GM04504 (cell line): ENCODE measurements around the gene CYB5D1.

Experiments
- DNase-seq: peaks from one replicate; pipeline ENCODE4 v3.0.0-alpha.2; 2012; ENCODE audit warnings: low read depth

The CYB5D1 gene

DNA sequence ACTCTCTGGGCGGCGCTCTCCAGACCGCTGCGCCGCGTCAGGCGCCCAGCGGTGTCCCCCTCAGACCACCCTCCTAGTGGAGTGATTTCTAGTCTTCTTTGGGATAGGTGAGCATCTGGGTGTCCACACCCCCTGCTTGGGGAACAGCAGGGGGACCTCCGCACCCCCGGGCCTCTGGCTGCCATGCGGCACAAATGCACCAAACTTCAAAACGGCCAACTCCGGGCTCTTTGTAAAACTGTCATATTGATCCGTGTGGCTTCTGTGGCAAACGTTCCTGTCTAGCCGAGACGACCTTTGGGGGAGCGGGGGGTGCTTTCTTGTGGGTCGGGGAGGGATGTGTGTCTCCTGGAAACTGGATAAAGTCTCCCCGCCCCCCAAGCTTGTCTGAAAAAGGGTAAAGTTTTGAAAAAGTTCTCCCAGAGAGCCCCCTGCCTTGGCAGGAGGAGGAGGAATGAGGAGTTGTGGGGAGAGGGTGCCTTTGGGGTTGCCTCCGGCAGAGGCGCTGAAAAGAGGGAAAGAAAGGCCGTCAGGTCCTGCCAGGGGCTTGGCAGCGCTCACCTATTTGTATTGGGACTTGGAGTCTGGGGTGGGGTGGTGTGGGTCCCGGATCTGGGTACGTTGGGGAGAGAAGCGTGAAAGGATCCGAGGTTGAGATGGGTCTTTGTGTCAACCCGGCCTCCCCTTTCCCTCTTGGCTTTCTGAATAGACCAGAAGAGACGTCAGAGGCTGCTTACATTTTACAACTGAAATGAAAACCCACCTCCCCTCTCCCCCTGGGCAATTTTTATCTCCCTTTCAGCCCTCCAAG lies 28.6 kb downstream of the CYB5D1 start:
- DNase-seq: no peak

DNA sequence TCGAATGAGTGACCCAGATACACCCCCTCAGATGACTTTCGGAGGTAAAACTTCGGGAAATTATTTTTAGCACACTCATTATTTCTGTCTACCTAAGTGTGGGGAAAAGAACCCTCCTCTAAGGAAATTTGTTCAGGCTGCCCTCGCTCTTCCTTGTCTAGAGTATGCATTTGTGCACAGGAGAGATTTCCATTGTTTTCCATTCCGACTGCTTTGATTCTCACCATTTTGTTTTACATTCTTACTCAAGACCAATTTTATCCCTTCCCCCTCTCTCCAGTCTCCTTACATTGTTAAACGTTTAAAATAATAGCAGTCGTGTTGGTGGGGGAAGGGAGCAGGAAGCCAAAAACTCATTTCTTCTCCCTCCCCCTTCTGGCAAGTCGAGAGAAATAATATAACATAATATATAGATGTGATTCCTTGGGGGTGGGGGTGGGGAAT lies 29.3 kb downstream of the CYB5D1 start:
- DNase-seq: no peak

DNA sequence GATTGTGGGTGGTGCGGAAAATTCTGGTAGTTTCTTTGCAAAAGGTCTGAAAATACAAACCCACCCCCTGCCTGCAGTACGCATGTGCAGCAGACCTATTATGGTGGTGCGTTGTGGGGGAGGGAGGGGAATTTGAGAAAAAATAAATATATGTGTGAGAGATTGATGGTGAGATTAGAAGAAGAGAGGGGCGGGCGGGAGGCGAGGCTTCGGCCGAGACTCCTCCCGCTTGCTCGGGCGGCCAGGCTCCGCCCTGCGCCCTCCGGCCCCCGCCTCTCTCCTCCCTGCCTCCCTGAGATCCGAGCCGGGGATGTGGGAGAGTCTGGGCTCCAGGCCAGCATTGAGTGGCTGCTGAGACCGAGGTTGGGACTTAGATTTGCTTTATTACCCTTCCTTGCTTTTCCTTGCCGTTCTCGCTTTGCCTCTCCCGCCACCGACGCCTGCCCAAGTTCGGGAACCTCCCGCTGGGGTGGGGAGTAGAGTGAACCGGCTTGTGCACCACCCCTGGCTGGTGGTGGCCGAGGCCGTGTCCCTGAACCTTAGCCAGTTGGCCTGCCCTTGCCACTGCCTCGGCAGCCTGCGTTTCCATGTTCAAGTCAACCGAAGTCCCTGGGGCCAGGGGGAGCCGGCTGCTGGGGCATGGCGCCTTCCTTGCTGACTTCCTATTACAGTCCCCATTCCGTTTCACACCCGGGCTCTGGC lies 29.8 kb downstream of the CYB5D1 start:
- DNase-seq: peak; percentile 86

DNA sequence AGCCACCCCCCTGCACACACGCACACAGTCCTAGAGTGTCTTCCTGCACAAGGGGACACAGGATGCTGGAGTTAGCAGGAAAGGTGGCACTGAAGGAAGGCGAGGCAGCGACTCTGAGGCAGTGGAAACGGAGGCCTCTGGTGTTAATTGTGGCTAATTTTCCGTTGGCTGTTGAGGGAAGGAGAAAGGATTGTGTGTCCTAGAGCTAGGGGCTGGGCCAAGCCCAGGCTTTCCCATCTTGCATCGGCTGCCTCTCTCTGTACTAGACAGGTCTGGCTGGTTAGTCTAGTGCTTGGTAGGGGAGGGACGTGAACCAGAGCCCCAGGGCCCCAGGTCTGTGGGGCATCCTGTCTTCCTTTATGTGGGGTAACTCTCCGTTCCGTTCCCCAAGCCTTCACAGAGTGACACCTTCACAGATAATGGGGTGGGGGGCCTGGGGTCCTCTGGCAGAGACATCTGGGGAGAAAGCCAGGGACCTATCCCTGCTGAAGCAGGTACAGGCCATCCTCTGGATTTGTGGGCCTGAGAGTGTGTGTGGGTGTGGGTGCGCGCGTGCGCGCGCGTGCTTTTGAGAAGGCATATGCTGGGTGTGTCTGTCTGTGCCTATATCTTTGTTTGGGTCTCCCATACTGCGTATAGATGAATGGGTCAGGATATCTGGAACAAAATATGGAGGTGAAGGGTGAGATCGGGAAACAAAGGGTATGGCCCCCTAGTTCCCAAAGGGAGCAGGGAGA lies 30.5 kb downstream of the CYB5D1 start, which contains the start of gene CHD3:
TSS of gene CHD3 (plus strand) at position 606 of the 737 bp plus-strand sequence. CDS start 212 bp downstream, outside the sequence.
- DNase-seq: no peak

DNA sequence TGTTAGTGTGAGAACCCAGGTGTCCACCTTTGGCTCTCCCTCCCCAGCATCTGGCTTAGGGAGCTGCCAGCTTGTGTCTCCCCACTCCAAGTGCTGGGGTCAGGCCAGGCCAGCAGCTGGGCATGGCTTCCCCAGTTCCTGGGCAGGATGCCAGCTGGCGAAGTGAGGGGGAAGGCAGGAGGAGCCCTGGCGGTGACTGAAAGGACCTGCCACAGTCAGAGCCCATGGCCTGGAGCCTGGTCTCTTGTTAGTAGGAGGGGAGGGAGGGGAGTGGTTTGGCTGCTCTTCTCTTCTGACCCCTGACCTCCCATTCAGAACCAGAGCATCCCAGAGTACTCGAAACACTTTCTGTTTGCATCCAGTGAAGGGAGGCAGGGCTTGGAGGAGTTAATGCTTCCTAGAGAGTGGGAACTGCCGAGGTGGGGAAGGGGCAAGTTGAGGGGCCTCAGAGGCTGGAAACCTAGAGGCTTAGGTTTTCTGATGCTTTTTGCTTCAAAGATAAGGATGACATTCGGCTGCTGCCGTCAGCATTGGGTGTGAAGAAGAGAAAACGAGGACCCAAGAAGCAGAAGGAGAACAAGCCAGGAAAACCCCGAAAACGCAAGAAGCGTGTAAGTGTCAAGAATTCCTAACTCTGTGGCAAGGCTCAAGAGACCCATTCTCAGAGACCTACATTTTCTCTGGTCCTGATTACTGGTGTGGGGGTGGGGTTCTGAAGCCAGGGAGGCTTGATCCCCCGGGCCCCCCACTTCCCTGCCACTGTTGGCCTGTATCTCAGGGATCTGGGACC lies 31.6 kb downstream of the CYB5D1 start:
- peak; percentile 91 for DNase-seq

DNA sequence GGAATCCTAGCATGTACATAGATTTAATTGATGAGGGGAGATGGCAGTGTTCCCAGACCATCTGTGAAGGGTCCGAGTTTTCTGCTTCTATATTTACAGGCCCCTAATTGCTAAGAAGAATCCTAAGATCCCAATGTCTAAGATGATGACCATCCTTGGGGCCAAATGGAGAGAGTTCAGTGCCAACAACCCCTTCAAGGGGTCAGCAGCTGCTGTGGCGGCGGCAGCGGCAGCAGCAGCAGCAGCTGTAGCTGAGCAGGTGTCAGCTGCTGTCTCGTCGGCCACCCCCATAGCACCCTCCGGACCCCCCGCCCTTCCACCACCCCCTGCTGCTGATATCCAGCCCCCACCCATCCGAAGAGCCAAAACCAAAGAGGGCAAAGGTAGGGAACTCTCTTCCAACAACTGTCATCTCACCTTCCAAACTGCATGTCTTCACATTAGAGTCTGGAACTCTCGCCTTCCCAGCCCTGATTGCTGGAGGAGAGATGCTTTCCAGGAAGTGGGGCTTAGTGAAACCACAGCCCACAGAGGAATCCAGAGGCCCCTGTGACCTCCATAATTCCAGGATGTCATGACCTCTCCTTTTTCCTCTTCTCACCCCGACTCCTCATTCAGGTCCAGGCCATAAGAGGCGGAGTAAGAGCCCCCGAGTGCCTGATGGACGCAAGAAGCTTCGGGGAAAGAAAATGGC lies 35.5 kb downstream of the CYB5D1 start:
- DNase-seq: no peak

DNA sequence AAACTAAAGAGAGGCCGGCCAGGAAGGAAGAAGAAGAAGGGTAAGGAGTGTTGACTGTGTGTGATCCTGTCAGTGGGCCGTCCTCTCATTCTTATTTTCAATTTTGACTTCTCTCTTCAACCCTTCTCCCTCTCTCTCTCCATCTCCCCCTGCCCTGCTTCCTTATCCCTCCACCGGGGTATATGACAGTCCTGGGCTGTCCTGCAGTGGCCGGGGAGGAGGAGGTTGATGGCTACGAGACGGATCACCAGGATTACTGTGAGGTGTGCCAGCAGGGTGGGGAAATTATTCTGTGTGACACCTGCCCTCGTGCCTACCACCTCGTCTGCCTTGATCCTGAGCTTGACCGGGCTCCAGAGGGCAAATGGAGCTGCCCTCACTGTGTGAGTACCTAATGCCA lies 36.4 kb downstream of the CYB5D1 start:
- no peak for DNase-seq

DNA sequence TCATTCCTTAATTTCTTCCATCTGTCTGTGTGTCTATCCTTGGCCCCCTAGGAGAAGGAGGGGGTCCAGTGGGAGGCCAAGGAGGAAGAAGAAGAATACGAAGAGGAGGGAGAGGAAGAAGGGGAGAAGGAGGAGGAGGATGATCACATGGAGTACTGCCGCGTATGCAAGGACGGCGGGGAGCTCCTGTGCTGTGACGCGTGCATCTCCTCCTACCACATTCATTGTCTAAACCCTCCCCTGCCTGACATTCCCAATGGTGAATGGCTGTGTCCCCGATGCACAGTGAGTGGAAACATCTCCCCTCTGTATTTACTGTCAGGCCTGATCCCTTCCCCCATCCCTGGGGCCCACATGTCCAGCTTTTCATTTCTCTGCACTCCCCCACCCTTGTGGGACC lies 37.1 kb downstream of the CYB5D1 start:
- no peak for DNase-seq

DNA sequence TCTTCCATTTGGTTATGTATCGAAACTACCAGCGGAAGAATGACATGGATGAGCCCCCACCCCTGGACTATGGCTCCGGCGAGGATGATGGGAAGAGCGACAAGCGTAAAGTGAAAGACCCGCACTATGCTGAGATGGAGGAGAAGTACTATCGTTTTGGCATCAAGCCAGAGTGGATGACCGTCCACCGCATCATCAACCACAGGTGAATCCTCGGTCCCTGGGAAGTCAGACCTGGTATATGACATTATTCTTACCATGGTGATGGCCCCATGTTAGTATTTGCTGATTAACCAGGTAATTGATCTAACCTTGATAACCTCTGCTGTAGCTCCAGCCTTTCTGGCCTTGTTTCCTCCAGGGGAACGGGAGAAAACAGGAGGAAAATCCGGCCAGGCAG lies 39.3 kb downstream of the CYB5D1 start:
- DNase-seq: no peak

DNA sequence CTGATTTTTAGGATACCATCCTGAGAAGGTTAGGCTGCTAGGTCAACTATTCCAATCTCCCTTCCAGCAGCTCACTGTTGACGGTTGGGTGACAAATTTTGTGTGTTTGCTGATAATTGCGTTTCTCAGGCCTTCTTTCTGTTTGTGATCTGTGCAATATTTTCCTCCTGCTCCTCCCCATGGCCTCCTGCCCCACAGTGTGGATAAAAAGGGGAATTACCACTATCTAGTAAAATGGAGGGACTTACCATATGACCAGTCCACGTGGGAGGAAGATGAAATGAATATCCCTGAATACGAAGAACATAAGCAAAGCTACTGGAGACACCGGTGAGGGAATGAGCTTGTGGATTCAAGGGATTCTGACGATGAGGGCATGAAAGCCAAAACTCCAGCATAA lies 40.0 kb downstream of the CYB5D1 start:
- no peak for DNase-seq

DNA sequence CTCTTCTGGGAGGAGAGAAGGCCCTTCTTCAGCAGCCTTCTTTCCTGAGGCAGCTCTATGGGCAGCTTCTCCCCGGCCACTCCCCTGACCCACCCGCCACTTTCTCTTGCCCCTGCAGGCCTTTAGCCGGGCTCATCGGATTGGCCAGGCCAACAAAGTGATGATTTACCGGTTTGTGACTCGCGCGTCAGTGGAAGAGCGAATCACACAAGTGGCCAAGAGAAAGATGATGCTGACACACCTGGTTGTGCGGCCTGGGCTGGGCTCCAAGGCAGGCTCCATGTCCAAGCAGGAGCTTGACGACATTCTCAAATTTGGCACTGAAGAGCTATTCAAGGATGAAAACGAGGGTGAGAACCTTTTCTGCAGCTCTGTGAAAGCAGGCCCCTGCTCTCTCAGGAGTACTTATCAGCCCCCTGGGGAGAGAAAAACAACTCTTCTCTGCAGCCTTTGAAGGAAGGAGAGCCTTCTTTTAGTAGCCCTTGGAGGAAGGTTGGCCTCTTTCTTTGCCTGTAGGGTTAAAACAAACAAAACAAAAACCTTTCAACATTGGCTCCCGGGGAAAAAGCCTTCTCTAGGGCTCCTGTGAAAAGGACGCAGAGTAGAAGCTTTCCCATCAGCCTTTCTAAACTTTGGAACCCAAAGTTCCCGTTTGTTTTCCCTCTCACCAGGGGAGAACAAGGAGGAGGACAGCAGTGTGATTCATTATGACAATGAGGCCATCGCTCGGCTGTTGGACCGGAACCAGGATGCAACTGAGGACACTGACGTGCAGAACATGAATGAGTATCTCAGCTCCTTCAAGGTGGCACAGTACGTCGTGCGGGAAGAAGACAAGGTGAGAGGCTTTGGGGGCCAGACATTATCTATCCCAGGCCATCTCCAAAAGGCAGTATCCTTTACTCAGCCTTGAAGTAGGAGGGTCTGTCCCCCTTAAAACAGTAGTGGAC lies 45.6 kb downstream of the CYB5D1 start:
- DNase-seq: no peak

DNA sequence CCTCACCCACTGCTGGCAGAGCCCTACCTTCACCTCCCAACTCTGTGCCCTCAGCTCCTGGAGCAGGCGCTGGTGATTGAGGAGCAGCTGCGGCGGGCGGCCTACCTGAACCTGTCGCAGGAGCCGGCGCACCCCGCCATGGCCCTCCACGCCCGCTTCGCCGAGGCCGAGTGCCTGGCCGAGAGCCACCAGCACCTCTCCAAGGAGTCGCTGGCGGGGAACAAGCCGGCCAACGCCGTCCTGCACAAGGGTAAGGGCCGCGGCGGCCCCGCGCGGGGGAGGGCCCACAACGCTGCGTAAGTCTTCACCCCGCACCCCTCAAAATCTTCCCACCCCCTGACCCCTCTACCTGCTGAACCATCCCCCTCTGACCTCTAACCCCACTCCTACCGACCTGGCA lies 51.3 kb downstream of the CYB5D1 start:
- no peak for DNase-seq

DNA sequence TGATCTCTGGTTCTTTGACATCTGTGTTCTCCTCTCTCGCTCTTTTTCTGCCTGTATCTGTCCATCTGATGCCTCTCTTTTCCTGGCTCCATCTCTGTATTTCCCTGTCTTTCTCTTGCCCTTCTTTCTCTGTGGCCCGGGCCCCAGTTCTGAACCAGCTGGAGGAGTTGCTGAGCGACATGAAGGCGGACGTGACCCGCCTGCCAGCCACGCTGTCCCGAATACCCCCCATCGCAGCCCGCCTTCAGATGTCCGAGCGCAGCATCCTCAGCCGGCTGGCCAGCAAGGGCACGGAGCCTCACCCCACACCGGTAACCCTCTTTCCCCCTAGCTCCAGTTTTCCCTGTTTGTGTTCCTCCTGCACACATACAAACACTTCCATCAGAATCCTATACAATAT lies 52.5 kb downstream of the CYB5D1 start:
- no peak for DNase-seq

DNA sequence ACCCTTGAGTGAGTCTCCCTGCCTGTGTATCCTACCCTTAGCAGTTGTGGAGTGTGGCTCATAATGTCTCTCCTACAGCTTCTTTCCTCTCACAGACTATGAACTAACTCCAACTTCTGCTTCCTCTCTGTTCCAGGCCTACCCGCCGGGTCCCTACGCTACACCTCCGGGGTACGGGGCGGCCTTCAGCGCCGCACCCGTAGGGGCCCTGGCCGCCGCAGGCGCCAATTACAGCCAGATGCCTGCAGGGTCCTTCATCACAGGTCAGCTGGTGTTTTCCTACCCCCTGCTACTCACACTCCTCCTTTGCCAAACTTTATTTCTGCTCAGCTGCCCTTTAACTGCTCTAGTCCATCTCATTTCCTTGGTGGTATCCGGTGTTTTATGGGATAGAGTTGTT lies 52.9 kb downstream of the CYB5D1 start:
- DNase-seq: no peak

DNA sequence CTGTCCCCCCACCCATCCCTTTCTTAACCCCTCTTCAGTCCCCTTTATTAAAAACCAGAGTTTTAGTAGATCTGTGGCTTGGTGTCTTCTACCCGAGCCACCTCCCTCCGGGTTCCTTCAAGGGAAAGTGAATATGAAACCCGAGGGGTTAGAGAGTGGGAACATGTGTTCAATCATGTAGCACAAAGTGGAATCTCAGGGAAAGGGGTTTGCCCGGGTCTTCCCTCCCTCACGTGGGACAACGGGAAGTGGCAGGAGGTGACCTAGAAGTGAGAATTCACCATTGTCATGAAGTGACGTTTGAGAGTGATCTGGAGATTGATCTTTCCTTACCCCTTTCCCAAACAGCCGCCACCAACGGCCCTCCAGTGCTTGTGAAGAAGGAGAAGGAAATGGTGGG lies 53.3 kb downstream of the CYB5D1 start:
- DNase-seq: no peak
